ENCODE measurements around the gene LGR4.

The LGR4 gene

DNA sequence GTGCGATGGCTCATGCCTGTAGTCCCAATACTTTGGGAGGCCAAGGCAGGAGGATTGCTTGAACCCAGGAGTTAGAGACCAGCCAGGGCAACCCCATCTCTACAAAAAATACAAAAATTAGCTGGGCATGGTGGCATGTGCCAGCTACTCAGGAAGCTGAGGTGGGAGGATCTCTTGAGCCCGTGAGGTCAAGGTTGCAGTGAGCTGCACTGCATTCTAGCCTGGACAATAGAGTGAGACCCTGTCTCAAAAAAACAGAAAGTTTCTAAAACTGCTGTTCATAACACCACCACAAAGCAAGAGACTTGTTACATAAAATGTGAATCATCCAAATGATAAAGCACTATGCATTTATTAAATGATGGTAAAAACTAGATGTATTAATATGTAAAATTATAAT lies 69.4 kb downstream of the LGR4 start:
- DNase-seq (ENCODE audit: low read depth in 2 of 2): no peak

DNA sequence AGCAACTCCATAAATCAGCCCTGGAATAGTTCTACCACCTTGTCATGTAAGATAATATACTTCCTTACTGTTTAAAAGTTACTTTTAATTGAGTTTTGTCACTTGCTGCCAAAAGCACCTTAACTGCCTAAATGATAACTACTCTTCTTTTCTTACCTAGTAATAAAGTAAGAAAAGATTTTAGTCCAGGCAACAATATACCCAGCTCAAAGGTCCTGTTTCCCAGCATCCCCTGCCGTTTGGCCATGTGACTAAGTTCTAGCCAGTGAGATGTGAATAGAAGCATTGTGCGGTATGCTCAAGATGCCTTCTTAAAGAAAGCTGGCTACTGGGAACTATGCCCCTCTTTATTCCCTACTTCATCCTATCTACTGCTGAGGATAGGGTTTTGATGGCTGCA lies 70.1 kb downstream of the LGR4 start:
- no peak for DNase-seq (ENCODE audit: low read depth in 2 of 2)

DNA sequence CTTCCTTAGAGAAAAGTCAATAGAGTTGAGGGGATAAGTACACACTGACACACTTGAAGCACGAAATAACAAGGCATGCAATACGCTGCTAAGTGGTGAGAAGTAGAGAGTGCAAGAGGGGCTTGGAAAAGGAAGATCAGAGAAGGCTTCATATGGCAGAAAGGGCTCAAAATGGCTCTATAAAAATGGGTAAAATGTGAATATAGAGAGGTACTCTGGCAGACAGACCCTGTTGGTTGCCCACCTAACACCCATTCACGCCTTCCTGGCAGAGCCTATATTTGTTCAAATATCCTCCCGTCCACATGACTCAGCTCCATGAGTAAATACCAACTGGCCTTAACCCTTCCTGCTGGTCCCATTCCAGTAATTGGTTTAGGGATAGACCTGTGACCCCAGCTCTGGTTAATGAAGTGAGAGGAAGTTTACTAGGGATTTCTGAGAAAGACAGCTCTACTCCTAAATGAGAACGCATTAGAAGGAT lies 70.7 kb downstream of the LGR4 start:
- no peak for DNase-seq (ENCODE audit: low read depth in 2 of 2)

DNA sequence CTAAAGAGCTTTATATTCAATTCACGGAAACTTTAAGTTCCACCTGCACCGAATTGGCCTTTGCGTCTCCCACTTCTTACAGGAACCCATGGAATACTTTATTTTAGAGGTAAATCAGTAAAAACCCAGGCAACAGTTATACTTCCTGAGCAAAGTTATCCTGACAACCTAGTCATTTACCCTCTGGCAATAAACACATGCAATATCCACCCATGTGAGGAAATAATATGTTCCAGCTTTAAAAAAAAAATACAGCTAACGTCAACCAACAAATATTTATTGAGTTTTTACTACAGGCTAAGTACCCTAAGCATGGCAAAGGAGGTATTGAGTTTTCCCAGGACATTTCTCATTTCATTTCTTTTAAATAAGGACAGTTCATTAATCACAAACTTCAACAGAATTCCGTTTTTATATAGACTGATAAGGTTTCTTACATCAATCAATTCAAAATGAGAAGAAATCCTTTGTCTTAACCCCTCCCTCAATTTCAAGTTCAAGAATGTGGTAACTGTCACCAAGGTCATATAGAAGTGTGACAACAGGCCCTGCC lies 71.2 kb downstream of the LGR4 start:
- DNase-seq (ENCODE audit: low read depth in 2 of 2): no peak

DNA sequence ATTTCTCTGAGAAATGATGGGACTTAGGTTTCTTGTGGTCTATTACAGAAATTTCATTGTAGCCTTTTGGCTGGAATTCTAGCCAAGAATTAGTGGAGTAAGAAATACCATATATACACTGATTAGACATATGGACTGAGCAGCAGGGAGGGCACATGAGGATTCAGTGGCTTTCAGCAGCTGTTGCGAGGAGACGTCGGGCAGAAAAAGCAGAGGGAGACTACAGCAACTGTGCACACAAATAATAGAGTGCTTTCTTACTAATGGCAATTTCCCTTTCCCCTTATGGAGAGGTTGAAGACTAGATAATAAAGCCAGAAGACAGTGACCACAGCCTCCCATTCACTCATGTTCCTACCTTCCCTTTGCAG lies 74.2 kb downstream of the LGR4 start:
- no peak for DNase-seq (ENCODE audit: low read depth in 2 of 2)

DNA sequence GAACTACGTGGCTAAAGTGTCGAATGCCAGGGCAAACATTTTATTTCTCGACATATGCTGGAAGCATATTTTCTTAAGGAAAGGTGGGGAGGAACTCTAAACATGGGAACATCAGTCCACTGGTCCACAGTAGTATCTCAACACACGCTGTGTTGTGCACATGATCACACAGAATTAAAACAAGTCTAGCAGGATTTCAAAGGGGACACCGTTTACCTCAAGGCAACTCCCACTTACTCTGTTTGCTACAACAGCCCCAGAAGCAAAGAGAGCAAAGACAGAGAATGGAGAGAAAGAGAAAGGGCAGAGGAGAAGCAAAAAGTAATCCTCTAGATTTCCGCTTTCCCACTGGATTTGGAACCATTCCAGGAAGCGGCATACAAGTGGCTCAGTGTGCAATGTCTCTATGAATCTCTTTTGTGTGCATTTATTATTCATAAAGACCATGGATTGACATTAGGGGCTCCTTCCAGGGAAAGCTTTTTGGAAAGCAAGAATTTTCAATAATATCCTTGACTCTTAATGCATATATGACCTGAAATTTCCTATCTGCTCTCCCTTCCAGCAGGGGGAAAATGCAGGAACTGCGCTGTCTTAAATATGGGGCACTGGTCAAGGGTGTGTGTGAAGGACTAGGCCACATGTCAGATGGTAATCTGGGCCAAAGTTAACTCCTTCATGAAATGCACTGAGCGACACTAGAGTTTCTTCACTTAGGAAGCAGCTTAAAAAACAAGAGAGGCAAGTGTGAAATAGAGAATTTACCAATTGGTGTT lies 74.8 kb downstream of the LGR4 start:
- DNase-seq (ENCODE audit: low read depth in 2 of 2): no peak

DNA sequence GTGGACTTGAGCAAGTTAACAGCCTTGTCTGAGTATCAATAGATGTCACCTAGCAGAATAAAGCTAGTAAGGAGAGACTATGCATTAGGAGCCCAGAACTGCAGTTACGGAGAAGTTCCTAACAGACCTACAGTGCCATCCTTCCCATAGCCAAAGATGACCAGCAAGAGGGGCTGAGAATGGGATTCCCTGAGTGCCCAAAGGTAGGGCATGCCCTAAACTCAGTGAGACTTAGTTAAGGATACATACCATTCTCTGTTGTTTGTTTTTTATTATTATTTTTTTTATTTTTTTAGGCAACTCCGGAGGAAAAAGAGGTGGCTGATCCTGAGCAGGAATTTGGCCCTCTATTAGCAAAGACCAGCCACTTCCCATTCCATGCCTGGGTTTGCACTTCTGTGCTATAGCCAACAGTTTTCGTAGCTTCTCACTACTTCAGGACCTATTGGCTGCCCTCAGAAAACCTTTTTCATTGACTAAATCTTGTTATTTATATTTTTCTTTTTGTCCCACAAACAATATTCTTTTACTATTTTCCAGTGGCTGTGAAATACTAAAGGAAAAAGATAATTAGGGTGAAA lies 76.2 kb downstream of the LGR4 start:
- DNase-seq (ENCODE audit: low read depth in 2 of 2): no peak

DNA sequence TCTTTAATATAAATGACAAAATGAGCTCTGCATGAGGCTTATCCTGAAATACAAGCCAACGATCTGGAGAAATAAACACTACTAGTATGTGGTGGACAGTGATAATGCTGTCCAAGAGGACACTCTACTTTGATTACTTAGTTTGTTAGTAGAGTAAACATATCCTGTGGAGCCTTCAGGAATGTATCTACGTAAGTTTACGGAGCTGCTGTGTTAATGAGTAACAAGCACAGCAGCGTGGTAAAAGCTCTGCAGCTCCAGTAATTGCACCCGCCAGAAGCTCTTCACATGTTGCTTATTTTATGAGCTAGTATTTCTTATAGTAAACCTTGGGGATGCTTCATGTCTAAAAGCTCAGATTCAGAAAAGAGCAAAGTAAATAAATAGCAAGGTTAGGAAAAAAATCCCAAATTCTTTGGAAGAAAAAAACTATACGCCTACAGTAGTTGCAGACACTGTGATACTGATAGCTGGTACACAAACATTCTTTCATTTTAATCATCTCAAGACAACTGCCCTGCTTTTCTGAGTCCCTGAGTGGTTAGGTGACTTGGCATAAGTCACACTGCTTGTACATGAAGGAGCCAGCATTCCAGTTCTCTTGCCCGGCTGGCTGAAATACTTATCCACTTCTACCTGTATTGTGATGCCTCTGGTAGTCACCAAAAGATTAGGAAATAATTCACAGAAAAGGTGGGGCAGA lies 76.9 kb downstream of the LGR4 start:
- DNase-seq (ENCODE audit: low read depth in 2 of 2): no peak

DNA sequence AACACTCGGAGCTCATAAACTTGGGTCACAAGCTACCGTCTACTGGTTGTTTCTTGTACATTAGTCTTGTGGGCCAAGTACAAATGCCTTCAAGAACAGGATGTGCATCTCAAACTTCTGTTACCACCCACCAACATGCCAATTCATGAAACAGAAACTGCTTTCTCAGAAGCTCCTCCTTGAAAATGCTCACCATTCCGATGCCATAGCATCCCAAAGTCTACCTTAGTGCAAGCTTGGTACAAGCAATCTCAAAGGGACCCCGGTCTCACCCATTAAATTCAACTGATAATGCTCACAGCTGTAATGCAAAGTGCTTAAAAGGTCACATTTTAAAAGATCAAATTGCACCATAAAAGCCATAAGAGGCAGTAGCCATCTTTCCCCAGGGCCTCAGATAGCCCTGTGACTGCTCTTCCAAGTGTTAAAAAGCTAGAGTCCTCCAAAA lies 77.8 kb downstream of the LGR4 start:
- DNase-seq (ENCODE audit: low read depth in 2 of 2): no peak

DNA sequence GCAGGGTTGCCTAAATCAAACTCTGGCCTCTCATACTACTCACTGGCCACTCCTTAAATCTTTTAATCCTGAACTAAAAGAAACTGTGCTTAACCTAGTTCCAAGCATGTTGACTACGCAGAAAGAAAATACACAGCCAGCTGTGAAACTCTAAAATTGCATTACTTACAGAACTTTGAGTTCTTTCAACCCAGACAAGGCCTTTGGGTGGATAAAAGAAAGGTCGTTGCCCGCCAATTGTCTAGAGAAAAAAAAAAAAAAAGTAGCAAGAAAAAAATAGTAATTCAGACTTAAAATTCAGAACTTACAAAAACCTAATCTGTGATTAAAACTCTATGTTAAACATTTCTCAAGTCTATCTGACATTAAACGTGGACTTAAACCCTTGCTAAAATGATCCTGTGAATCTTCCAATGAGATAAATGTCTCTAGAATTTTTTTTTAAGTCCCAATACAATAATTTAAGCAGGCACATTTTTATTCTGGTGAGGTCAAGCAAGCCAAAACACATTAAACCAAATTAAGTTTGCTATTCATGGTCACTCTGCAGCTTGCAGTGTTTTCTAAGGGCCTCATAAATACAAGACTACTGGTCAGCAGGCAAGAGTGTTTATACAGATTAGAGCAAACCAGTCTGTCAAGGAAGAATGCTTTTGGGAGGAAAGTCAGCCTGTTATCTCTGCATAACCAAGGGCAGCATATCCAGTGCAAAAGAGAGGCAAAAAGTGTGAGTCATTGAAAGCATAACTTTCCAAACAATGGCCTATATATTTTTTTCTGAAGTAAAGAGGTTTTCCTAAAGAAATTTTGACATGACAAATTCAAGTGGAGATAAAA lies 80.1 kb downstream of the LGR4 start:
- DNase-seq (ENCODE audit: low read depth in 2 of 2): no peak

DNA sequence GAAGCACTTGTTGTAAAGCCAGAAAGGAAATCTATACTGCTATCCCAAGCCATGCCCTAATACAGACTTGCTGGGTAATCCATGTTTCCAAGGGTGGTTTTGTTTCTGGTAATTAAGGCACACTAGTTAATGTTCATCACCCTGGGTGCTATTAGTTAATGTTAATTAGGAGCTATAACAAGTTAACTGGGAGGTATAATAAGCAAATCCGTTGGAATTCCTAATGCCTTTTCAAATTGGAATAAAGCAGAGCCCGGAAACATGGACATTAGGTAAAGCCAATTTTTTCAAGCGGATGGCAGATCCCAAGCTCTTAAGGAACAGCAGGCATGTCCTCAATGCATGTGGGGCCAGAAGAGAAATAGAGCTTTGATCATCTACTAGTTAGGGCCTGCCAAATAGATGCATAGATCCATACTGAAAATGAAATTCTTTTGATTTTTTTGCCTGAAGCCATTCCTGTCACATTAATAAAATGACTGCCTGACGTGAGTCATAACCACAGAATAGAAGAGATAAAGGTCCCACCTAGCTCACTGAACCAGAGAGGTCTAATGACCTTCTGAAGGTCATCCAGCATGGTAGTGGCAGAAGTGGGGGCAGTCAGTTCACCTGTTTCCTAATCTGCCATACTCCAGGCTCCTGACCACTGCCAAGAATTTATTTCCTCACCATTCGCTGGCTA lies 81.1 kb downstream of the LGR4 start:
- no peak for DNase-seq (ENCODE audit: low read depth in 2 of 2)

DNA sequence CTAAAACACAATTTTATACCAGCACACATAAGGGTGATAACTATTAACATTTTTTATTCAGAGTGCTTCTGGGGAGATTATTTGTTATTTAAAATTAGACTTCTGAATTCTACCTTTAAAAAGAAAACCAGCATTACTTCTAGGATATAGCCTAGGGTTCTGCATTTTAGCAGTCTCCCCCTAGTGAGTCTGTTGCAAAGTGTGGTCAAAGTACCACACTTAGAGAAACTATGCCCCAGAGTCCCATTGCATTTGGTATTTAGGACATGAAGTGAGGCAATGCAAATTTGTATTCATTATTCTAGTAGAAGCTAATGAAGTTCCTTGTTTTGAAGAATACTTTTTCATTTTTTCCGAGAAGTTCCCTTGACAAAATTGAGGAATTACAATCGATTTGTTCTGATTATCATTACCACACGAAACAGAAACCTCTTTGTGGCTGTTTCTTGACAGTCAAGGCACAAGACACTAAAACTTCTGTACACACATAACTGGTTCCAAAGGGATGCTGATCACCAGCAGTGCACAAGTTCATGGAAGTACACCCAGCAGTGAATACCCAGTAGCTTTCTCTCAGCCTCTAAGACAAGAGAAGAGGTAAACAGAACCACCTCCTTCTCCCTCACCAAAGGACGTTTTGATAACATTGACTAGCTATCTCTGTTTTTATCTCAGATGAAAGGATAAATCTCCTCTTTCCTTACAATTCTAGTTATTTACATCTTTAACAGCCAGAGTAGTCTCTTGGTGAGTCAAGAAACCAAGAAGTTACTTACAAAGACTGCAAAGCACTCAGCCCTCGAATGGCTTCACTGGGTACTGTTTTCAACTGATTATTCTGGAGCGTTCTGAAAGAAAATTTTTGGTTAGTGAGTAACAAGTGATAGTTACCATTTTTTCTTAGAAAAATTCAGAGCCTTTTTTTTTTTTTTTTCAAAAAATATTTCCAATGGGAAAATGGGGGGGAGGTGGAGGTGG lies 82.0 kb downstream of the LGR4 start:
- no peak for DNase-seq (ENCODE audit: low read depth in 2 of 2)

DNA sequence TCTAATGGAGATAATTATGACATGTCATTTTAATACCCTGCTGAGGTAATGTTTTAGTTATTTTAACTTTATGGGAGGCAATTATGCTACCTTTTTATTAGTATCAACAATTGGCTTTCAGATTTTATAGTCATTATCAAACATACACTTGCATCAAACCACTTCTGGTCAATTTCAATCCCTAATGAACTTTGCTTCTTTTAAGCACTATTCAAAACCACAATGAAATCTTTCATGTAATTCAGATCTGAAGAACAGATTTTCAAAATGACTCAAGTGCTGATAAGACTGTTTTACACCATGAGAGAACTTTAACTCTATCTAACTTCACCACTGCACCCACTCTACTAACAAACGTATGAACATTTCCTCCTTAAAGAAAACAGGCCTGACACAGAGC lies 83.7 kb downstream of the LGR4 start:
- no peak for DNase-seq (ENCODE audit: low read depth in 2 of 2)

DNA sequence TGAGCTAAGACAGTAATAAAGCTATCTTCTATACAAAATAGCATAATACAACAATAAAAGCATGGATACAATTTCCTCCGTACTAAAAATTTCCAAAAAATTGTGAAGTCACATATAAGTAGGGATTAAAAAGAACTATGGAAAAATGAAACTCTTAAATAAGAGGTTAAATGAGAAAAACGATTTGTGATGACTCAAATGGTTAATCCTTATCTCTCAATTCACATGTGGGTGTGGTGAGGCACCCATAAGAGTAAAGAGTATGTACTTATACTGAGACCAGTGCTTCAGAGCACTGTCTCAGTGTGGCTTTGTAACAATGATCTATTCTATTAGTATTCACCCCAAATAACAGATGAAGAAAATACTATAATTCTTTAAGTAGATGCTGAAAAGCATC lies 84.6 kb downstream of the LGR4 start:
- DNase-seq (ENCODE audit: low read depth in 2 of 2): no peak

DNA sequence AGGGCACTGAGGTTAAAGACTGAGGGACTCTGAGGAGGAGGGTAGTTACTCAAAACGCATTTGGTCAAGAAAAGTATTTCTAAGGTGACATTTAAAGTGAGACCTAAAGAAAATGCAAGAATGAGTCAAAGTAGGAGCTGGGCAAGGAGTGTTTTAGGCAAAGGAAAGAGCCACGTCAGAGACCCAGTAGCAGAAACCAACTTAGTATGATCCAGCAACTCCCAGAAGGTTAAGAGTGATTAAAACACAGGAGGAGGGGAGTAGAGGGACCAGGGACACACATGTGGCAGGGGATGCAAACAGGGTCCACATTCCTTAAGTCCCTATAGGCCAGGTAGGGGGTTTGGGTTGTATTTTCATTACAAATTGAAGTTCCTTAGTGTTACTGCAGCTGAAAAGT lies 85.2 kb downstream of the LGR4 start:
- DNase-seq (ENCODE audit: low read depth in 2 of 2): no peak

DNA sequence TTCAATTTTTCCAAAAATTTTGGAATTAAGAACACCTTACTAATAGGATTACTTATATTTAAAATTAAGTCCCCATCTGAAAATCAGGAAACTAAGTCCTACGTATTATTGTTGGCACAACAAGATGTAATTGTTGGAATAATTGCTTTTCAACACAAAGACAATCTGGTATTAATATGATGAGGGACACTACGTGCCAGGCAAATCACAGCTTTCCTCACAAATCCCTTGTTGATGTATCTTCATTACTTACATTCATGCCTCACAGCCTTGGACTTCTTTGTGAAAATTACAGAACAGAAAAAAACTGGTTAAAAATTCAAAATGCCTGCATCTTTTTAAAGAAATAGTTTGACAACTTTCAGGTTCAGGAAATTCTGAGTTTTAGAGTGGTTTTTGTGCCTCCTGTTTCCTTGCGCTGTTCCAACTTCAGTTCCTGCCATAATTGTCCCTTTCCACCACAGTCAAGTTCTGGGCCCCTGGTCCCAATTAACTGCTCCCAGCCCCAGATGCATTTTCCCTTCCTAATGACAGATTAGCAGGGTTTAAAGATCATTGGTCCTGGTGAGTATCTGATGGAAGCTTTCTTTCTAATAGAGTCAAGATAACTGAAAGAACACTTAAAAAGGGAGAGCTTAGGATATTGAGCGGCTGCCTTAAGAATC lies 86.3 kb downstream of the LGR4 start:
- no peak for DNase-seq (ENCODE audit: low read depth in 2 of 2)

DNA sequence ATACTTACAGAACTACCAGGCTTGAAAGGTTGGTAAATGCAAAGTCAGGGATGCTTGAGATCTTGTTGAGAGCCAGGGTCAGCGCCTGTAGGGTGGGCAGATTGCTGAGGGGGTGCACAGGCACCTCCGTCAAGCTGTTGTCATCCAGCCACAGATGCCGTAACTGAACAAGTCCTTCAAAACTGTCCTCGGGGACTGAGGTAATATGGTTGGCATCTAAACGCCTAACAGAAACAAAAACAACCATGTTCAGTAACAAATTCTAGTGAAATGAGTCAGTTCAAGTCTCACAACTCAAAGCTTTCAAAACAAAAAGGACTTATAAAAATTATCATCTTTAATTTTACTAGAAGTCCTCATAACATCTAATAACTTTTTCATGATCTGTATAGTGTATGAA lies 87.3 kb downstream of the LGR4 start:
- DNase-seq (ENCODE audit: low read depth in 2 of 2): no peak

DNA sequence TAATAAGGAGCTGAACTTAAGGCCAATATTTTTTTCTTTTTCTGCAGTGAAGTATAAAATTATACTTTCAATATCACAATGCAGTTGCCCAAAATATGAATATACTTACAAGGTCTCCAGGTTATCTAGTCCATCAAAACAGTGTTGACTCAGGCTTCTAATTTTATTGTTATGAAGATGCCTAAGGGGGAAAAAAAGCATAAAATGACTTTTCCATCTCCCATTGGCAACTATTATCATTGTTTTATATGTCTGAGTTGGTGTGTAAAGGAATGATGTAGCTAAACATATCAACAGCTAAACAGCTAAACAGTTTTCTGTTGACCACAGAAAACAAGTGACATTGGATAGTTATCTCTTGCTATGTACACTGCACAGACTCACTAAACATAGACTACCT lies 88.4 kb downstream of the LGR4 start:
- DNase-seq (ENCODE audit: low read depth in 2 of 2): no peak

DNA sequence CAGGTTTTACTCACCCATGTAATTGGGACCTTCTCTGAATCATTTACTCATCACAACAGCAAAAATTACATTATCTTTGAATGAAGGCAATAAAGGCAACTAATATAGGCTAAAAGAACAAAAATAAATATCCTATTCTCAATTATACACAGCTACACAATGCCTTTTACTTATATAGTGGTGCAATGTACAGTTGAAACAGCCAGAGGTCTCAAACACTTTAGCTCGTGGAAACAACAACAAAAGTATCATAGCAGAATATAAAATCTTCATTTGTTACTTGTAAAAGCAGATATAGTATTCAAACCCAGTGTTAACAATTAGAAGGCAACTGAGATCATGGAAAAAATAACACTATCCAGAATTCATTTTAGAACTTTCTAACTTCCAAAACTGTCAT lies 88.9 kb downstream of the LGR4 start:
- DNase-seq (ENCODE audit: low read depth in 2 of 2): no peak

Data from activated CD8-positive, alpha-beta memory T cell treated with anti-CD3 and anti-CD28 coated beads for 4 hours (primary cell).